Measurements from ENCODE around the gene PTPN11.

DNA sequence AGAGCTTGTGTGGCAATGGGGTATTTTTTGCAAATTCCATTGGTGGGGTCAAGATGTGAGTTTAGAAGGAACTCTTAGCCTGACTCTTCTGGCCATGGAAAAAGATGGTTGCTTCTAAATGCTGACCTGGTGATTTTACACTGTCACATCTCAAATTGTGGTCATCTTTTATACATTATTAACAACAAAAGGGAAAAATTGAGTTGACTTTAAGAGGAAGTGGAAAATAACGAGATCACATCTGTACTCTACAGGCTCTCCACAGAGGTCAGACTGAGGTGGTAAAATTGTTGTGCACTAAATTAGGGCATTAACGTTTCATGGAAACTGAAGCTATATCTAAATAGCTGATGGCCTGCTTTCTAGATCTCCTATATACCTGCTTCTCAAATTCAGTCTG is 44.7 kb downstream of the PTPN11 start:
- TF ChIP-seq TCF7L2 (IDR thresholded peaks at IDR 0.05; ENCODE audit: borderline replicate concordance, extremely low read depth, insufficient read depth, insufficient read length) = no peak
- TF ChIP-seq, protein P1, sequence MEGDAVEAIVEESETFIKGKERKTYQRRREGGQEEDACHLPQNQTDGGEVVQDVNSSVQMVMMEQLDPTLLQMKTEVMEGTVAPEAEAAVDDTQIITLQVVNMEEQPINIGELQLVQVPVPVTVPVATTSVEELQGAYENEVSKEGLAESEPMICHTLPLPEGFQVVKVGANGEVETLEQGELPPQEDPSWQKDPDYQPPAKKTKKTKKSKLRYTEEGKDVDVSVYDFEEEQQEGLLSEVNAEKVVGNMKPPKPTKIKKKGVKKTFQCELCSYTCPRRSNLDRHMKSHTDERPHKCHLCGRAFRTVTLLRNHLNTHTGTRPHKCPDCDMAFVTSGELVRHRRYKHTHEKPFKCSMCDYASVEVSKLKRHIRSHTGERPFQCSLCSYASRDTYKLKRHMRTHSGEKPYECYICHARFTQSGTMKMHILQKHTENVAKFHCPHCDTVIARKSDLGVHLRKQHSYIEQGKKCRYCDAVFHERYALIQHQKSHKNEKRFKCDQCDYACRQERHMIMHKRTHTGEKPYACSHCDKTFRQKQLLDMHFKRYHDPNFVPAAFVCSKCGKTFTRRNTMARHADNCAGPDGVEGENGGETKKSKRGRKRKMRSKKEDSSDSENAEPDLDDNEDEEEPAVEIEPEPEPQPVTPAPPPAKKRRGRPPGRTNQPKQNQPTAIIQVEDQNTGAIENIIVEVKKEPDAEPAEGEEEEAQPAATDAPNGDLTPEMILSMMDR (IDR thresholded peaks at IDR 0.05 in 2 of 3, conservative IDR thresholded peaks at IDR 0.05 in 1 of 3; ENCODE audit: borderline replicate concordance in 1 of 3, insufficient read depth in 1 of 3, low read depth in 2 of 3, low read length in 2 of 3) = no peak
- no peak for TF ChIP-seq POLR2A (IDR thresholded peaks at IDR 0.05; ENCODE audit: borderline replicate concordance, extremely low read depth, insufficient read depth, insufficient read length)
- TF ChIP-seq POLR2AphosphoS5 (IDR thresholded peaks at IDR 0.05; ENCODE audit: low read depth, low read length) = no peak
- no peak for TF ChIP-seq YY1 (IDR thresholded peaks at IDR 0.05; ENCODE audit: extremely low read depth, insufficient replicate concordance, low read depth, low read length)
- TF ChIP-seq CEBPB (IDR thresholded peaks at IDR 0.05; ENCODE audit: low read depth) = no peak

Measured in HCT116 (cell line).